Stimulated activated naive CD4-positive, alpha-beta T cell treated with Interleukin-2 at 50 U/mL for 16 hours (primary cell): ENCODE results near the gene CFAP100.

Experiments
- DNase-seq: peaks from one replicate; lab custom pipeline; 2025; lab: John Stamatoyannopoulos, UW

CFAP100 gene

GRCh38 chr3:126442856-126443242, 48.1 kb downstream of the CFAP100 start:
- no peak for DNase-seq

GRCh38 chr3:126445506-126445905, 50.8 kb downstream of the CFAP100 start:
- no peak for DNase-seq

DNA sequence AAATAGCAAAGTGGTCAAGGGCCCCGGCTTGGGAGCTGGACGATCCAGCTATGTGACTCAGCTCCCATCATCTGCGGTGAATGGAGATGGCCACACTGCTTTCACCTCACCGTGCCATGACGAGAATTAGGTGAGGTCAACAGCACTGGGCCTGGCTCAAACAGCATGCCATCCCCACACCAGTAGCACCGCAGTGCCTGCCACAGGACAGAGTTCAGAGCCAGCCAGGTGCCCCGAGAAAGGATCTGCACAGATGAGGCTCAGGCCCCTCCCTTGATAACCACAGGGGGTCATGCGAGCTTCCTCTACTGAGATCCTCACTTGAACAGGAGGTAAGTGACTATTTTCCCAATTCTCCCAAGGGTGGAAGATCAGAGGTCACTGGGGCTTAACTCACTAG, 51.6 kb downstream of the CFAP100 start:
- DNase-seq: no peak

DNA sequence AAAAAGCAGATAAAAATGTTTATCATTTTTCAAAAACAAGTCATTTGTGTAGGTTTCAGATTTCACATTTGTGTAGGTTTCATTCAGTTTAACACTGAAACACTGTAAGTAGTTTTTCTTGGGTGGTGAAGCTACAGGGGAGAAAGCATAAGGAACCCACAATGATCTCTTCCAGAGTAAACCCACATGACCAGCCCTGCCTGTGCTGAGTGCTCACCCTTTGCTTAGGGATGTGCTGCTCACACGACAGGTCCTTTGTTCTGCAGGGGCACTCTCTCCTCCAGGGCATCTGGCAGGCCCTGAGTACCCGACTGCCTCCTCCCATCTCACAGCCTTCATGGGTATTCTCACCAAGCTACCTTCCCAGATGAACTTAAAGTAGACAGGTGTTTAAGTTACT, 52.1 kb downstream of the CFAP100 start:
- DNase-seq: no peak

DNA sequence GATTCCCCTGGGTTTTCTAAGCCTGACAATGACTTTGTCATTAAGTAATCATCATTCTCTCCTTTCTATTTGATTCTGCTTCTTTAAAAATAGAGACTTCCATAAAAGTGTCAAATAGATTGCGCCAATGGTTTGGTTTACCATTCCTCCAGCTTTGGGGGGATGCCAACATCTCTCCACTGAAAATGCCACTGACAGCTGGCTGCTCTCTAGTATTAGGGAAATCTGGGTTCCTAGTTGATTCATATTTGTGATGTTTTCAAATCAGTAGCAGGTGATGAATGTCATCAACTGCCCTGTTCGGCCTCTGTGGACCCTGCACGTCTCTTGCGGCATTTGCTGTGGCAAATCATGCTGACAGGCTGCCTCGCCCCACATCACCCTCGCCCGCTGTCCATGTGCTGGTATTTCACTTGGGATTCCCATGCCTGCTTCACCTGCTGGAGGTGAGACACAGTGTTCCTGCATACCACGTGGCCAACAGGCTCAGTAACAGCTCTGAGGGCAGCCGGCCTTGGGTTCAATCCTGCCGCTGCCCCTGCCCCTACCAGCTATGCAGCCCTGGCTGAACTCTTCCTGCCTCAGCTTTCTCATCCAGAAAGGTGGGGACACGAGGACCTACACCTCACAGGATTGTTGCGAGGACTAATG, 52.9 kb downstream of the CFAP100 start:
- DNase-seq: no peak

GRCh38 chr3:126448136-126448892, 53.6 kb downstream of the CFAP100 start:
- DNase-seq: no peak

GRCh38 chr3:126448893-126449180, 54.1 kb downstream of the CFAP100 start:
- DNase-seq: no peak

DNA sequence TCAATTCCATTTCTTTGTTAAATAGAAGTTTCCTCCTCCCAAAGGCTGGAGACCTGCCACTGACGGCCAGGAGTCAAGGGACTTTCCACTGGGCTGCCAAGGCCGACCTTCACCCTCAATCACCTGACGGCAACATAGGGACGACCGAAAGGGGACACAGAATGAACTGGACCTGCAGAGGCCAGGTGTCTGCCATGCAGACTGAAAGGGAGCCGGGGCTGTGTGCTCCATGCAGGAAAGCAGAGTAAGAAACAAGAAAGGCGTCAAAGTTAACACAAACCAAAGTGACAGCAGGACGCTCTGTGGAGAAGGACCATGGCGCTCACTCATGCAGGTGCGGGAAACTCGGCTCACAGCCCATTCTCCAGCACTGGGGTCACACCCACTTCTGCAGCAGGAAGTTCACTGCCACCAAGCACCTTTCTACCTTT, 54.9 kb downstream of the CFAP100 start:
- no peak for DNase-seq

- DNase-seq: no peak
Observed at GRCh38 chr3:126450219-126450618, 55.5 kb downstream of the CFAP100 start.

DNA sequence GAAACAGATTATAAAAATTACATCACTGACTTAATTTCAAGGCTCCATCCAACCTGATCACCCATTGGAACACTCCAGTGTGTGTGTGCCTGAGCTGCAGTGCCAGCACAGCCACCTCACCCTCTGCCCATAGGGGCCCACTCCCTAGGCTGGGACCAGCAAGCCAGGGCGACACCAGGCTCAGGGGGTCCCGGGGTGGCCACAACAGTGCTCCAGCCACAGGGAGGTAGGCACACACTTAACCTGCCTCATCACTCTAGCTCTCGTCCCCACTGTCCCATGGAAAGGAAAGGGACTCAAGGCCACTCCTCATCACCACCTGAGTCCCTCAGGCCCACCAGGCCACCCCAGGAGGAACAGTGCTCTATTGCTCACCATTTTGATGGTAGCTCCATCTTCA, 56.0 kb downstream of the CFAP100 start:
- no peak for DNase-seq

- DNase-seq: no peak
Observed at GRCh38 chr3:126451511-126451910, 56.8 kb downstream of the CFAP100 start.

GRCh38 chr3:126452213-126452612, 57.5 kb downstream of the CFAP100 start:
- no peak for DNase-seq

DNA sequence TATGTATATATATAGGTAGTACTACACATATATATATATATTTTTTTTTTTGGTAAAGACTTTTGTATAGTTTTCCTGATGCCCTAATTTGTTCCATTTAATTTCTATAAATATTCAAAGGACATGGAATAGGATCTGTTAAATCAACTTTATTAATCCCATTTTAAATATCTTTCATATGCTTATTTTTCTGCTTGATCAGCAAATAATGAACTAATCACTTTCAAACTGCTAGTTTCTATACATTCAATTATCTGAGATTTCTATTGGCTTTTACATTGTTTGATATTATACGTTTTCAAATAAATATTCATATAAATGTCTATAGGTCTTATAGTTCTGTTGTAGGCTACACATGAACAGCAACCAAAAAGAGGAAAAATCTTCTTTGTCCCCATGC, 59.3 kb downstream of the CFAP100 start:
- no peak for DNase-seq

DNA sequence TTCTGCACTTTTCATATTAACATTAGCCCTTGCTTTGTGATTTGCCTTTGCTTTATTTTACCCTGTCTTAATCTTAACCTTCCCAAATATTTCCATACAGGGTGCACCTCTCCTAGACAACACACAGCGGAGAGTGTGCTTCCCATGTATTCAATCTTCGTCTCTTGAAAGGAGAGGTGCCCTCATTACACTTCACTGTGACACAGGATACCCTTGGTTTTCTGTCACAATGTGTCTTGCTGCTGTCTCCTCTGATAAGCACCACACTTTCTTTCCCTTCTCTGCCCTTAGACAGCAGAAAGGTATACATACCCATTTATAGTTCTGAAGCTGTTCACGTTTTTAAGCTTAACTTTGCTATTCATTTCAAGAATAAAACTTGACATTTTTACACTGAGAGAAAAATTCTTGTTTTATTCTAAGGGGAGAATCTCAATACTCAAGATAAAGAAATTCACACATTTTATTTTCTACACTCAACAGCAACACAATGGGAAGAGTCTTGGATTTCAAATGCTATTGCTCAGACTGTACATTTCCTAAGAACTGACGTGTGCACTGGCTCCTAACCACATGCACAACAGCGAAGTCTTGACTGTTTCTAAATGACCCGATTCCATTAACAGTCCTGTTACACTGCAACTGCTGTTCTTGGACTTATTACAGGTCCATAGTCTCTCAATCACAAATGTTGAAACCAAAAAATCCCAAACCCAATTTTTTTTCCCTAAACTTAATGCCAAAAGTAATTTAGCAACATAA, 59.9 kb downstream of the CFAP100 start:
- DNase-seq: no peak

- DNase-seq: no peak
Observed at GRCh38 chr3:126456211-126456610, 61.5 kb downstream of the CFAP100 start.

DNA sequence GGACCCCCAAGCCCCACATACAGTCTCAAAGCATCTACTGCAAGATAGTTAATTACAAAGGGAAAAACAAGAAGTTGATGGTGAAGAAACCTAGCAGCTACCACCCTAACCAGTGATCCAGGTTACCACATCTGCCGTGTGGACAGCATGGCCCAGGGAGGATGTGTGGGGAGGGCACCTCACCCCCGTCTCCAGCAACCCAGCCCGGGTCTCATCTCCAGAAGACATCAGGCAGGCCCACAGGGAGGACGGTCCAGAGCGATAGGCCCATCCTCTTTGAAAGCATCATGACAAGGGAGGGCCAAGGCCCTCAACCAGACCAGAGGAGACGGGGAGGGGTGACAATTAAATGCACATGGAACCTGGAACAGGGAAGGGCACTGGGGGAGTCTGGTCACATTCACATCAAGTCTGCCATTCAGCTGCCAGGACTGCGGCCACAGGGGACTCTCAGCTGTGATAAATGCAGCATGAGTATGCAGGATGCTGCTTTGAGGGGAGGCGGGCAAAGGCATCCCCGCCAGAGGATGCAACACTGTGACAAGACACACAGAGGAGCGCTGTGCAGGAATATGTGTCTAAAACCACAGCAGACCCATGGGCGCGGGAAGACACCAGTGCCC, 62.2 kb downstream of the CFAP100 start:
- DNase-seq: no peak

- DNase-seq: no peak
Observed at GRCh38 chr3:126459111-126459762, 64.5 kb downstream of the CFAP100 start.

GRCh38 chr3:126459763-126460127, 65.0 kb downstream of the CFAP100 start:
- DNase-seq: no peak

- no peak for DNase-seq
Observed at GRCh38 chr3:126460381-126460780, 65.7 kb downstream of the CFAP100 start.

DNA sequence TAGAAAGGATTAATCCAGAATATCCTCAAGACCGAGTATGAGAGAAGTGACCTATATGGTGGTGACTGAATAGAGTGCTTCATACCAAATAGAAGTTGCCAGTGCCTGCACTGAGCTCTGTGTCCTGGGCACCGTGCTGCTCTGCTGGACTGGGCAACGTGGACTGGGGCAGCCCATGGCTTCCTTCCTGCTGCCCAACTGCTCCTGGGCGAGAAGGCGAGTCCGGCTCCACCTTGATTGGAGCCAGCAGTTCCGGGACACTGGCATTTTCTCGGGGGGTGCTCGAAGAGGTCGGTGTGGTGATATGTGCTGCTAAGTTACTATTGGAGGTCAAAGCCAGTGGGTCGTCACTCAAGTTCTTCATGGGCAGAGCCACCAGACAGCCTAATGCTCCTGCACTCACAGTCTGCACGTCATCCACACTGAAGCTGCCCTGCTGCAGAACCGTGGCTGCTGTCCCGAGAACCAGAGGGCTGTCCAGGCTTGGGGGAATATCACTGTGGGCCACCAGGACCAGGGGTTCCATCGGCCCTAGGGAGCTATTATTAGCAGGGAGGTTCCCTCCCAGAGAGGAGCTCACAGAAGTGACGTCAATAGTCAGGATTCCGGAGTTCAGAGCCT, 66.9 kb downstream of the CFAP100 start:
- DNase-seq: no peak

- DNase-seq: no peak
Observed at GRCh38 chr3:126463521-126463920, 68.8 kb downstream of the CFAP100 start.

DNA sequence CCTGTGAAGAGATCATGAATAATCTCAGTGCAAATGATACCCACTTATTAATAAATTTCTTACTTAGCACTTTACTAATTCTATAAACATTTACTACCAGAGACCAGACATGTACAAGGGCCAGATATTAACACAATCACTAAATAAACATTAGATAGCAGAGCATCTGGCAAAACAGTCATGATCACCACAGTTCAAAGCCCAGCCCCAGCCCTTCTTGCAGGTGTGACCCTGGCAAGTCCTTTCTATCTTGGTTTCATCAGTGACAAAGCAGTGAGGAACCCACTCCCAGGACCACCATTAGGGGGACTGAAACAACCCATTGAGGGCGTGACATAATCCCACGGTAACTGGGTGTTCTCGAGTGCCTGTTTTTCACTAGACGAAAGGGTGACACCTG, 69.4 kb downstream of the CFAP100 start:
- no peak for DNase-seq
